SK-N-SH (cell line): ENCODE data around the gene TP53AIP1. TPM values are rescaled to one million over a fixed set of nuclear protein-coding genes. Genes with fewer than 3 reads are reported as not detected.

ENCODE experiments used
- CTCF ChIA-PET: fragments of 300-600, 350-600 bp; formaldehyde crosslinking; extraction: SDS; loops from one replicate; lab custom pipeline; 2021; lab: Yijun Ruan, JAX
- POLR2A ChIA-PET: fragments of 350-600 bp; sonication (Branson Sonifier 250); formaldehyde crosslinking; extraction: SDS; loops from one replicate; lab custom pipeline; 2020; ENCODE audit warnings: antibody characterized with exemption, inconsistent platforms; lab: Yijun Ruan, JAX
- DNase-seq: peaks from one replicate; pipeline ENCODE4 v3.0.0; 2012
- H2AFZ ChIP-seq: fragments of 200-600 bp; sonication (generic); 2 replicates; pipeline ENCODE4 v1.8.1; 2016; ENCODE audit warnings: antibody characterized with exemption, mild to moderate bottlenecking, low read depth
- H3F3A ChIP-seq: fragments of 200-600 bp; sonication (generic); replicated peaks from 2 replicates; pipeline ENCODE3; 2016; ENCODE audit warnings: antibody characterized with exemption, mild to moderate bottlenecking; ENCODE audit not compliant: insufficient read depth
- H3K27ac ChIP-seq, 2 experiments: fragments of 200-500 bp in 1 of 2; fragments of 200-600 bp in 1 of 2; sonication (Bioruptor generic) in 1 of 2; sonication (generic), shearing (Covaris generic) in 1 of 2; 2 replicates each; pipeline versions ENCODE4 v1.5.1 to v1.6.1; 2014 to 2016; ENCODE audit warnings: low read depth in 2 of 2, inconsistent platforms in 1 of 2, low read length in 1 of 2, mild to moderate bottlenecking in 1 of 2, mixed read lengths in 1 of 2
- H3K27me3 ChIP-seq: fragments of 200-600 bp; sonication (generic), shearing (Covaris generic); 2 replicates; pipeline ENCODE4 v1.6.1; 2016; ENCODE audit warnings: mixed run types; ENCODE audit not compliant: insufficient read depth
- H3K36me3 ChIP-seq, 2 experiments: fragments of 200-500 bp in 1 of 2; fragments of 200-600 bp in 1 of 2; sonication (Bioruptor generic) in 1 of 2; sonication (generic) in 1 of 2; replicated peaks in 1 of 2; 2 replicates each; pipeline versions ENCODE3 to v1.5.1; 2014 to 2016; ENCODE audit warnings: low read length in 1 of 2, mild to moderate bottlenecking in 1 of 2; ENCODE audit not compliant: insufficient read depth in 2 of 2, control insufficient read depth in 1 of 2
- H3K4me1 ChIP-seq, 2 experiments: fragments of 200-500 bp in 1 of 2; fragments of 200-600 bp in 1 of 2; sonication (Bioruptor generic) in 1 of 2; sonication (generic), shearing (Covaris generic) in 1 of 2; 2 replicates each; pipeline versions ENCODE4 v1.5.1 to v1.6.1; 2014 to 2016; ENCODE audit warnings: low read depth in 1 of 2, low read length in 1 of 2, mixed run types in 1 of 2; ENCODE audit not compliant: insufficient read depth in 2 of 2, control insufficient read depth in 1 of 2
- H3K4me2 ChIP-seq: fragments of 200-600 bp; sonication (generic), shearing (Covaris generic); 2 replicates; pipeline ENCODE4 v1.6.1; 2017; ENCODE audit warnings: mixed run types
- H3K4me3 ChIP-seq, 2 experiments: fragments of 200-500 bp in 1 of 2; fragments of 200-600 bp in 1 of 2; sonication (Bioruptor generic) in 1 of 2; sonication (generic), shearing (Covaris generic) in 1 of 2; 2 replicates each; pipeline versions ENCODE4 v1.5.1 to v1.8.1; 2014 to 2016; ENCODE audit warnings: low read depth in 2 of 2, inconsistent platforms in 1 of 2, low read length in 1 of 2, mild to moderate bottlenecking in 1 of 2, mixed read lengths in 1 of 2, moderate library complexity in 1 of 2
- H3K79me2 ChIP-seq: fragments of 200-600 bp; sonication (generic); 2 replicates; pipeline ENCODE4 v1.8.1; 2017; ENCODE audit warnings: mild to moderate bottlenecking; ENCODE audit not compliant: insufficient read depth
- H3K9ac ChIP-seq: fragments of 200-600 bp; sonication (generic); 2 replicates; pipeline ENCODE4 v1.6.1; 2017; ENCODE audit warnings: mixed run types
- H3K9me2 ChIP-seq: fragments of 200-600 bp; sonication (generic); 2 replicates; pipeline ENCODE4 v1.6.1; 2017; ENCODE audit warnings: mixed run types
- H3K9me3 ChIP-seq: fragments of 200-600 bp; sonication (generic); 2 replicates; pipeline ENCODE4 v1.6.1; 2017; ENCODE audit warnings: mixed run types, mild to moderate bottlenecking, moderate library complexity
- H4K20me1 ChIP-seq: fragments of 200-600 bp; sonication (generic); 2 replicates; pipeline ENCODE4 v1.6.1; 2017; ENCODE audit warnings: mild to moderate bottlenecking, mixed run types; ENCODE audit not compliant: insufficient read depth
- EZH2phosphoT487 ChIP-seq: fragments of 200-600 bp; sonication (generic); IDR thresholded peaks from 2 replicates; pipeline ENCODE4 v1.6.1; 2017; ENCODE audit warnings: low read depth, mixed run types, mild to moderate bottlenecking, antibody characterized with exemption, moderate library complexity, borderline replicate concordance
- GABPA ChIP-seq: IDR thresholded peaks from 2 replicates; pipeline ENCODE4 v1.4.0; 2012; ENCODE audit warnings: low read depth, mild to moderate bottlenecking
- MEF2A ChIP-seq: IDR thresholded peaks from 2 replicates; pipeline ENCODE4 v1.4.0; 2012; ENCODE audit warnings: low read depth, borderline replicate concordance
- NRF1 ChIP-seq: IDR thresholded peaks from 2 replicates; pipeline ENCODE4 v1.6.1; 2012; ENCODE audit warnings: low read depth, mild to moderate bottlenecking, low read length
- RFX5 ChIP-seq: IDR thresholded peaks from 2 replicates; pipeline ENCODE4 v1.6.1; 2012; ENCODE audit warnings: mild to moderate bottlenecking, improper control_type of control experiment, low read length
- RXRA ChIP-seq: IDR thresholded peaks from 2 replicates; pipeline ENCODE4 v1.4.0; 2012; ENCODE audit warnings: low read depth, mild to moderate bottlenecking, borderline replicate concordance
- SMC3 ChIP-seq: IDR thresholded peaks from 2 replicates; pipeline ENCODE4 v1.6.1; 2012; ENCODE audit warnings: low read depth, low read length, improper control_type of control experiment
- WGBS: methylation state at CpG from one replicate; pipeline ENCODE4 v1.1.6; 2017; ENCODE audit warnings: low lambda C conversion rate; 5-methylcytosine and 5-hydroxymethylcytosine counted together
- polyA plus RNA-seq, 3 experiments: library from polyadenylated mRNA; depleted of rRNA; stranded (reverse); fragments of >200 nt; gene quantifications; 2 replicates each; pipeline ENCODE4 v1.2.3, GENCODE V29; 2012
- TF ChIP-seq, protein P1 (sequence below): fragments of 150-350 bp; IDR thresholded peaks from 2 replicates; pipeline ENCODE4 v1.6.1; 2016; ENCODE audit warnings: mild to moderate bottlenecking, low read depth, low read length
- TF ChIP-seq, protein P2 (sequence below): IDR thresholded peaks from 2 replicates; pipeline ENCODE4 v1.4.0; 2012; ENCODE audit warnings: low read depth, borderline replicate concordance
- TF ChIP-seq, protein P3 (sequence below): IDR thresholded peaks from 2 replicates; pipeline ENCODE4 v1.6.1; 2012; ENCODE audit warnings: mild to moderate bottlenecking, low read depth, low read length, moderate library complexity

Gene TP53AIP1
- polyA plus RNA-seq, 1 of the 3 experiments (the other 2 are of a cell fraction), result 0.05 TPM

DNA sequence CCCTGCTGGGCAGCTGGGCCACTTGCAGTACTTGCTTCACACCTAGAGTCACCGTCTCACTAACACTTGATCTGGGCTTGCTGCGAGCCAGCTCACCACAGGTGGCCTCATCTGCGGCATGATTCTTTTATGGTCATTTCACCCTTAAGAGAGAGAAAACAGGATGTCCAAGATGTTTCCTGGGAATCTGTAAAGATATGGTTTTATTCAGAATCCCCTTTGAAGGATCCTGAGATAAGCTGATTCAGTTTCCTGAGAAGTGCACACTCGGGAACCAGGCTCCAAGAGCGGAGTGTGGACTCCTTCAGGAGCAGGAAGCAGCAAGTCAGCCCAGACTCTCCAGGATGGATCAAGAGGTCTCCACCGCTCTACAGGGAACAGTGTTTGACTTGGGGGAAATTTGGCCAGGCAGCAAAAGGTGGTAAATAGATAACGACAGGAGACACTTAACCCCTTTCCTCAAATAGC is 21.8 kb upstream of the TP53AIP1 start:
- Histone ChIP-seq H3K4me2 (no peak overlapping the region), H3K4me3 (no peak overlapping the region), H3K9me3 (no peaks in the 10 kb centered on the region), H3K4me1 (peaks cover 0 to 6% of the 10 kb centered on the region in 2 experiments; a peak in 2 of 4 replicates), H3K27ac (no peak overlapping the region; a peak in 1 of 4 replicates), H3K36me3 (peaks cover 4 to 13% of the 10 kb centered on the region in 2 experiments), H4K20me1 (no peaks in the 10 kb centered on the region), H3K79me2 (no peaks in the 10 kb centered on the region), H3F3A (no peaks in the 10 kb centered on the region), H3K9me2 (no peaks in the 10 kb centered on the region), H3K27me3 (no peaks in the 10 kb centered on the region), H3K9ac (no peak overlapping the region), H2AFZ (no peak overlapping the region)
- DNase-seq, result no peak
- WGBS, result 93% methylated on average over 7 of the region's 7 CpGs
- TF ChIP-seq RFX5 (no peak), EZH2phosphoT487 (no peak), MEF2A (no peak), RXRA (no peak), GABPA (no peak), NRF1 (no peak), SMC3 (no peak)
- TF ChIP-seq, protein P1, sequence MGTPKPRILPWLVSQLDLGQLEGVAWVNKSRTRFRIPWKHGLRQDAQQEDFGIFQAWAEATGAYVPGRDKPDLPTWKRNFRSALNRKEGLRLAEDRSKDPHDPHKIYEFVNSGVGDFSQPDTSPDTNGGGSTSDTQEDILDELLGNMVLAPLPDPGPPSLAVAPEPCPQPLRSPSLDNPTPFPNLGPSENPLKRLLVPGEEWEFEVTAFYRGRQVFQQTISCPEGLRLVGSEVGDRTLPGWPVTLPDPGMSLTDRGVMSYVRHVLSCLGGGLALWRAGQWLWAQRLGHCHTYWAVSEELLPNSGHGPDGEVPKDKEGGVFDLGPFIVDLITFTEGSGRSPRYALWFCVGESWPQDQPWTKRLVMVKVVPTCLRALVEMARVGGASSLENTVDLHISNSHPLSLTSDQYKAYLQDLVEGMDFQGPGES, result no peak
- TF ChIP-seq, protein P2, sequence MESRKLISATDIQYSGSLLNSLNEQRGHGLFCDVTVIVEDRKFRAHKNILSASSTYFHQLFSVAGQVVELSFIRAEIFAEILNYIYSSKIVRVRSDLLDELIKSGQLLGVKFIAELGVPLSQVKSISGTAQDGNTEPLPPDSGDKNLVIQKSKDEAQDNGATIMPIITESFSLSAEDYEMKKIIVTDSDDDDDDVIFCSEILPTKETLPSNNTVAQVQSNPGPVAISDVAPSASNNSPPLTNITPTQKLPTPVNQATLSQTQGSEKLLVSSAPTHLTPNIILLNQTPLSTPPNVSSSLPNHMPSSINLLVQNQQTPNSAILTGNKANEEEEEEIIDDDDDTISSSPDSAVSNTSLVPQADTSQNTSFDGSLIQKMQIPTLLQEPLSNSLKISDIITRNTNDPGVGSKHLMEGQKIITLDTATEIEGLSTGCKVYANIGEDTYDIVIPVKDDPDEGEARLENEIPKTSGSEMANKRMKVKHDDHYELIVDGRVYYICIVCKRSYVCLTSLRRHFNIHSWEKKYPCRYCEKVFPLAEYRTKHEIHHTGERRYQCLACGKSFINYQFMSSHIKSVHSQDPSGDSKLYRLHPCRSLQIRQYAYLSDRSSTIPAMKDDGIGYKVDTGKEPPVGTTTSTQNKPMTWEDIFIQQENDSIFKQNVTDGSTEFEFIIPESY, result no peak
- TF ChIP-seq, protein P3, sequence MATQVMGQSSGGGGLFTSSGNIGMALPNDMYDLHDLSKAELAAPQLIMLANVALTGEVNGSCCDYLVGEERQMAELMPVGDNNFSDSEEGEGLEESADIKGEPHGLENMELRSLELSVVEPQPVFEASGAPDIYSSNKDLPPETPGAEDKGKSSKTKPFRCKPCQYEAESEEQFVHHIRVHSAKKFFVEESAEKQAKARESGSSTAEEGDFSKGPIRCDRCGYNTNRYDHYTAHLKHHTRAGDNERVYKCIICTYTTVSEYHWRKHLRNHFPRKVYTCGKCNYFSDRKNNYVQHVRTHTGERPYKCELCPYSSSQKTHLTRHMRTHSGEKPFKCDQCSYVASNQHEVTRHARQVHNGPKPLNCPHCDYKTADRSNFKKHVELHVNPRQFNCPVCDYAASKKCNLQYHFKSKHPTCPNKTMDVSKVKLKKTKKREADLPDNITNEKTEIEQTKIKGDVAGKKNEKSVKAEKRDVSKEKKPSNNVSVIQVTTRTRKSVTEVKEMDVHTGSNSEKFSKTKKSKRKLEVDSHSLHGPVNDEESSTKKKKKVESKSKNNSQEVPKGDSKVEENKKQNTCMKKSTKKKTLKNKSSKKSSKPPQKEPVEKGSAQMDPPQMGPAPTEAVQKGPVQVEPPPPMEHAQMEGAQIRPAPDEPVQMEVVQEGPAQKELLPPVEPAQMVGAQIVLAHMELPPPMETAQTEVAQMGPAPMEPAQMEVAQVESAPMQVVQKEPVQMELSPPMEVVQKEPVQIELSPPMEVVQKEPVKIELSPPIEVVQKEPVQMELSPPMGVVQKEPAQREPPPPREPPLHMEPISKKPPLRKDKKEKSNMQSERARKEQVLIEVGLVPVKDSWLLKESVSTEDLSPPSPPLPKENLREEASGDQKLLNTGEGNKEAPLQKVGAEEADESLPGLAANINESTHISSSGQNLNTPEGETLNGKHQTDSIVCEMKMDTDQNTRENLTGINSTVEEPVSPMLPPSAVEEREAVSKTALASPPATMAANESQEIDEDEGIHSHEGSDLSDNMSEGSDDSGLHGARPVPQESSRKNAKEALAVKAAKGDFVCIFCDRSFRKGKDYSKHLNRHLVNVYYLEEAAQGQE, result no peak
- ChIA-PET POLR2A (no interaction called here), CTCF (interaction anchor here (1.3 to 34.0 kb wide), 2 partner anchors 8 to 75 kb away, joined by 5 to 872 read pairs; partner anchors contain the start of gene KCNJ5)
